Activated gamma-delta T cell treated with Interleukin-2 at 50 U/mL for 16 hours (primary cell): ENCODE results near the gene CCR3.

Experiments used
- DNase-seq: peaks from one replicate; pipeline ENCODE4 v3.0.0-alpha.2; 2020

CCR3 gene

GRCh38 chr3:46221938-46222337, 20.3 kb upstream of the CCR3 start:
- DNase-seq, result no peak

- no peak for DNase-seq
Observed at GRCh38 chr3:46222435-46223161, 19.7 kb upstream of the CCR3 start.

- DNase-seq, result no peak
Observed at GRCh38 chr3:46228260-46229242, 13.7 kb upstream of the CCR3 start.

- no peak for DNase-seq
Observed at GRCh38 chr3:46231323-46231722, 10.9 kb upstream of the CCR3 start.

GRCh38 chr3:46233194-46233593, 9.1 kb upstream of the CCR3 start:
- DNase-seq, result no peak

- DNase-seq, result no peak
Observed at GRCh38 chr3:46235425-46235824, 6.8 kb upstream of the CCR3 start.

GRCh38 chr3:46236294-46237054, 5.8 kb upstream of the CCR3 start:
- DNase-seq, result no peak

GRCh38 chr3:46238386-46238785, 3.9 kb upstream of the CCR3 start:
- DNase-seq, result no peak

- no peak for DNase-seq
Observed at GRCh38 chr3:46239301-46239938, 2.8 kb upstream of the CCR3 start.

GRCh38 chr3:46239952-46240351, 2.3 kb upstream of the CCR3 start:
- no peak for DNase-seq

- no peak for DNase-seq
Observed at GRCh38 chr3:46243560-46243959, 1.3 kb downstream of the CCR3 start.

GRCh38 chr3:46245146-46245545, 2.9 kb downstream of the CCR3 start:
- no peak for DNase-seq

- DNase-seq, result no peak
Observed at GRCh38 chr3:46252980-46253379, 10.7 kb downstream of the CCR3 start.

GRCh38 chr3:46258525-46258924, 16.3 kb downstream of the CCR3 start:
- DNase-seq, result no peak

- no peak for DNase-seq
Observed at GRCh38 chr3:46261926-46262594, 19.8 kb downstream of the CCR3 start.

- no peak for DNase-seq
Observed at GRCh38 chr3:46264002-46264401, 21.7 kb downstream of the CCR3 start.

GRCh38 chr3:46266598-46266997, 24.3 kb downstream of the CCR3 start:
- DNase-seq, result no peak

GRCh38 chr3:46269556-46269955, 27.3 kb downstream of the CCR3 start:
- DNase-seq, result no peak

GRCh38 chr3:46270474-46270873, 28.2 kb downstream of the CCR3 start:
- no peak for DNase-seq

- no peak for DNase-seq
Observed at GRCh38 chr3:46271209-46271745, 29.0 kb downstream of the CCR3 start.

GRCh38 chr3:46272028-46272451, 29.8 kb downstream of the CCR3 start:
- no peak for DNase-seq
